Putamen (tissue), 1 donor: ENCODE results near the gene AP2A1.

Source experiments
- DNase-seq: peaks from one replicate; pipeline ENCODE4 v3.0.0-alpha.2; 2016; ENCODE audit warnings: low spot score

The AP2A1 gene

DNA sequence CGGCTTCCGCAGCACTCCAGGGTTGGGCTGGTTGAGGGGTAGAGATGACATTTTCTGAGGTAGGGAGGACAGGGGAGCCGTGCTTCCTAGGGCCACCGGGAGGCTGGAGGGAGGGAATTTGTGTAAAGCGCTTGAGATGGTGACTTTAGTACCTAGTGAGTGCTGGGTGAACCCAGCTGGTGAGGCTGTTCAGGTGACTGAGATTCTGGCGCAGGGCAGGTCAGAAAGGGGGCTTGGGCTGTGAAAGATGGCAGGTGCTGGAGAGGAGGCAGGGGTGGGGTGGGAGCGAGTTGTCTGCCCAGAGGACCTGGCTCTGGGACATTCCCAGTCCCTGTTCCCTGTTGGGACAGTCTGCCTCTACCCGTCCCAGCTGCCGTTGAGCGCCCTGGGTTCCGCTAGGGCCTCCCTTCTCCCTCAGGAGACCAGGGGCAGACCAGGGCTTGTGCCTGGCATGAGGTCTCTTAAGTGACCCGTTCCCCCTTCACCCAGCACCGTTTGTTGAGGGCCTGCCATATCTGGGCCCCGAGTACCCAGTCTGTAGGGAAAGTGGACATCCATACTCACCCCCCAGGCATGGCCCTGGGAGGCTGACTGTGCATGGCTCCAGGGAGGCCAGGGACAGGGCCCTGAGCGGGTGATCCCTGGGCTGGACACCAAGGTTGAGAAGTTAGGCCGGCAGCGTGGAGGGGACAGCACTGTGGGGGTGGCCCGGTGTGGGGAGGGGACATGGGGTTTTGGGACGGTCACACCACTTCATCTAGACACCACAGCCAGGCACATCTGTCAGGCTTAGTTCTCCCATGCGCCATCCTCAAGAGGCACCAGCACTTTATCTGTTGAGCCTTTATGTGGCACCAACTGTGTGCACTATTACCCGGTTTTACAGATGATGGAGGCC is 89.1 kb downstream of the AP2A1 start:
- DNase-seq: no peak

DNA sequence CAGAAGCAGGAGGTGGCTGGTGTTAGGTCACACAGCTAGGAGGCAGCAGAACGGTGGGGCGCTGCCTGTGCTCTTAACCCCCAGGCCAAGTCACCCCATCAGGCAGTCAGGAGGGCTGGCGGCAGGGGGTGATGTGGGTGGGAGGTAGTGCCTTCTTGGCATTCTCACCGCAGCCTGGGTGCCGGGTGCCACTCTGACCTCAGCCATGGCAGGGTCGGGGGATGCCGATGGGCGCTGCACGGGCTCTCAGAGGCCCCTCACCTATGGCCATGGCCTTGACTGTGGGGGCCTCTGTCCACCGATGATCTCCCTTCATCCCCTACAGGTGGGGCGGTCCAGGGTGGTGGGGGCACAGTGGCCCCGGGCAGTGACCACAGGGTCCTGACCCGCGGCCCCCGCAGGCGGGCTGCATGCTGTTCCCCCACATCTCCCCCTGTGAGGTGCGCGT is 89.8 kb downstream of the AP2A1 start:
- DNase-seq: no peak
